OCI-LY7 (cell line): ENCODE data around the gene NFATC1.

Source experiments
- CTCF ChIP-seq: fragments of 200-600 bp; sonication (generic); conservative IDR thresholded peaks from 2 replicates; pipeline ENCODE4 v1.5.1; 2014; ENCODE audit warnings: mild to moderate bottlenecking, antibody characterized with exemption, low read length, moderate library complexity, mixed read lengths
- EZH2phosphoT487 ChIP-seq: fragments of 200-600 bp; sonication (generic); IDR thresholded peaks from 2 replicates; pipeline ENCODE4 v1.6.1; 2018; ENCODE audit warnings: low read depth, borderline replicate concordance, mild to moderate bottlenecking, mixed run types, antibody characterized with exemption, low read length, moderate library complexity, mixed read lengths

GRCh38 chr18:79575891-79576685 is 180.4 kb downstream of the NFATC1 start:
- no peak for TF ChIP-seq CTCF
- no peak for TF ChIP-seq EZH2phosphoT487
